SK-N-SH treated with all-trans-retinoic acid at 6 μM for 48 hours (cell line): ENCODE data around the gene CDC14A.

Experiments used
- ATAC-seq: fragments of 200-7000 bp; cut with Tn5 transposase; 3 replicates; pipeline ENCODE4 v1.9.1; 2020; ENCODE audit warnings: mild to moderate bottlenecking, moderate library complexity
- ARNTL ChIP-seq: fragments of 450-650 bp; formaldehyde crosslinking; IDR thresholded peaks from 2 replicates; pipeline ENCODE4 v1.5.0; 2020; ENCODE audit warnings: low read depth, mild to moderate bottlenecking, moderate library complexity, borderline replicate concordance
- BACH2 ChIP-seq: fragments of 250-450 bp; sonication (Bioruptor Pico); IDR thresholded peaks from 2 replicates; pipeline ENCODE4 v1.9.0; 2021; ENCODE audit warnings: mild to moderate bottlenecking, borderline replicate concordance
- CREB5 ChIP-seq: fragments of 250-450 bp; sonication (Bioruptor Pico); IDR thresholded peaks from 2 replicates; pipeline ENCODE4 v1.5.1; 2020; ENCODE audit warnings: low read depth, mild to moderate bottlenecking, moderate library complexity
- CSDC2 ChIP-seq: fragments of 250-450 bp; sonication (Bioruptor Pico); IDR thresholded peaks from 2 replicates; pipeline ENCODE4 v1.5.0; 2020; ENCODE audit warnings: mild to moderate bottlenecking, moderate library complexity
- CSRNP3 ChIP-seq: fragments of 250-450 bp; sonication (Bioruptor Pico); IDR thresholded peaks from 2 replicates; pipeline ENCODE4 v1.5.1; 2021; ENCODE audit warnings: mild to moderate bottlenecking, moderate library complexity
- ESRRG ChIP-seq: fragments of 250-450 bp; sonication (Bioruptor Pico); IDR thresholded peaks from 2 replicates; pipeline ENCODE4 v1.6.1; 2021; ENCODE audit warnings: mild to moderate bottlenecking
- GLIS3 ChIP-seq: fragments of 250-450 bp; sonication (Bioruptor Pico); IDR thresholded peaks from 2 replicates; pipeline ENCODE4 v1.5.0; 2020; ENCODE audit warnings: mild to moderate bottlenecking, moderate library complexity
- ISL1 ChIP-seq: fragments of 250-450 bp; sonication (Bioruptor Pico); IDR thresholded peaks from 2 replicates; pipeline ENCODE4 v2.1.2; 2022; ENCODE audit warnings: mild to moderate bottlenecking, moderate library complexity
- OSR1 ChIP-seq: fragments of 250-450 bp; sonication (Bioruptor Pico); IDR thresholded peaks from 2 replicates; pipeline ENCODE4 v1.8.0; 2022; ENCODE audit warnings: moderate library complexity, mild to moderate bottlenecking, inconsistent platforms
- PATZ1 ChIP-seq: fragments of 250-450 bp; sonication (Bioruptor Pico); IDR thresholded peaks from 2 replicates; pipeline ENCODE4 v1.8.0; 2020; ENCODE audit warnings: mild to moderate bottlenecking, moderate library complexity, borderline replicate concordance
- PPARA ChIP-seq: fragments of 250-450 bp; sonication (Bioruptor Pico); IDR thresholded peaks from 2 replicates; pipeline ENCODE4 v1.5.0; 2020; ENCODE audit warnings: mild to moderate bottlenecking, borderline replicate concordance
- SNAI2 ChIP-seq: fragments of 250-450 bp; sonication (Bioruptor Pico); IDR thresholded peaks from 2 replicates; pipeline ENCODE4 v1.5.0; 2020; ENCODE audit warnings: mild to moderate bottlenecking, moderate library complexity
- TCF4 ChIP-seq: fragments of 250-450 bp; sonication (Bioruptor Pico); IDR thresholded peaks from 2 replicates; pipeline ENCODE4 v1.8.0; 2021; ENCODE audit warnings: mild to moderate bottlenecking, moderate library complexity, borderline replicate concordance
- TOX ChIP-seq: fragments of 250-450 bp; sonication (Bioruptor Pico); IDR thresholded peaks from 2 replicates; pipeline ENCODE4 v1.8.0; 2021; ENCODE audit warnings: mild to moderate bottlenecking, moderate library complexity, borderline replicate concordance
- TSHZ2 ChIP-seq: fragments of 250-450 bp; sonication (Bioruptor Pico); IDR thresholded peaks from 2 replicates; pipeline ENCODE4 v1.5.0; 2020; ENCODE audit warnings: mild to moderate bottlenecking, moderate library complexity
- ZFP3 ChIP-seq: fragments of 250-450 bp; sonication (Bioruptor Pico); IDR thresholded peaks from 2 replicates; pipeline ENCODE4 v1.5.0; 2020; ENCODE audit warnings: mild to moderate bottlenecking, moderate library complexity
- ZNF8 ChIP-seq: fragments of 450-650 bp; formaldehyde crosslinking; IDR thresholded peaks from 2 replicates; pipeline ENCODE4 v1.5.0; 2020; ENCODE audit warnings: mild to moderate bottlenecking, moderate library complexity
- TF ChIP-seq, protein P1 (sequence below): fragments of 250-450 bp; sonication (Bioruptor Pico); IDR thresholded peaks from 2 replicates; pipeline ENCODE4 v1.8.0; 2021; ENCODE audit warnings: low read depth, mild to moderate bottlenecking, moderate library complexity, borderline replicate concordance

Gene CDC14A

DNA sequence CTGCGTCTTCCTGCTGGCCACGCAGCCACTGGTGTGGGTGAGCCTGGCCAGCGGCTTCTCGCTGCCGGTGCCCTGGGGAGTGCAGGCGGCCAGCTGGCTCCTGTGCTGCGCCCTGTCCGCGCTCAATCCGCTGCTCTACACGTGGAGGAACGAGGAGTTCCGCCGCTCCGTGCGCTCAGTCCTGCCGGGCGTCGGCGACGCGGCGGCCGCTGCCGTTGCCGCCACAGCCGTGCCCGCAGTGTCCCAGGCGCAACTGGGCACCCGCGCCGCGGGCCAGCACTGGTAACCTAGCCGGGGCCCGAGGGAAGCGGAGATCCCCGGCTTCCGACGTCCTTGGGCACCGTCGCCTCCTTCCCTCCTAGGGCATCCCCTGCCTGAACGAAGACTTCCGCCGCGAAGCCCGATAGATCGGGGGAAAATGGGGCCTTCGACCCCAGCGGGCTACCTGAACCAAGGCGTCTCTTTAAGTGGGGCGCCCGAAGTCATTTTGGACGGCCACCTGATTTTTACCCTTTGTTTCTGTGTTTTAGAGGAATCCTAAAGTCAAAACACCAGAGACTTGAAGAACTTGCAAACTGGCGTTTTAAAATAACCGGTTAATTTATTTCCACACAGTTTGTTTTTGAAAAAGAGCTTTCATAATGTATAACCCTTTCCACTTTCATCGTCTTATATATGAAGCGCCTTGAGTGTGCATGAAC is 187.7 kb downstream of the CDC14A start:
- peak; percentile 56 for ATAC-seq
- no peak for TF ChIP-seq ZFP3

DNA sequence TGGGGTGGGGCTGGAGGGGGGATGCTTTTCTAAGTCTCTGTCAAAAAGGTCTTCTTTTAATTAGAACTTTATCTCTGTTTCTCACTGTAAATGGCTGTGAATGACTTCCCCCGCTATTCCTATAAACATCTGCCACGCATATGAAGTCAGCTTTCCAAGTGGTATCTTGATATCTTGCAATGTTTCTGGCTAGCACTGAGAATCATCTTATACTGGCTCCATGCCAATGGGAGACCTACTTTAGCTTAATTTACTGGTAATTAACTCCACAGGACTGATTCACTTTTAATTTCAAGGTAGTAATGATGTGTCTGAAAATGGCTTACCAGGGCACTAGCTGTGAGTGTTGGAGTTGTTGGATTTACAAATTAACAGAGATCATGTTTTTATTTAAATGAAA is 190.0 kb downstream of the CDC14A start:
- TF ChIP-seq PATZ1 (CRISPR knock-in tag) (no peak), ISL1 (CRISPR knock-in tag) (peak; percentile 28; the same call in 1 of the 2 replicates), TCF4 (CRISPR knock-in tag) (peak; percentile 83), TOX (no peak), ESRRG (CRISPR knock-in tag) (no peak), BACH2 (CRISPR knock-in tag) (no peak), GLIS3 (no peak)
- no peak for ATAC-seq

GRCh38 chr1:100543640-100544039 is 191.3 kb downstream of the CDC14A start:
- no peak for ATAC-seq
- TF ChIP-seq ZNF8 (no peak), TSHZ2 (CRISPR knock-in tag) (no peak), PATZ1 (CRISPR knock-in tag) (no peak), TCF4 (CRISPR knock-in tag) (no peak), CSDC2 (CRISPR knock-in tag) (no peak)
- TF ChIP-seq, protein P1, sequence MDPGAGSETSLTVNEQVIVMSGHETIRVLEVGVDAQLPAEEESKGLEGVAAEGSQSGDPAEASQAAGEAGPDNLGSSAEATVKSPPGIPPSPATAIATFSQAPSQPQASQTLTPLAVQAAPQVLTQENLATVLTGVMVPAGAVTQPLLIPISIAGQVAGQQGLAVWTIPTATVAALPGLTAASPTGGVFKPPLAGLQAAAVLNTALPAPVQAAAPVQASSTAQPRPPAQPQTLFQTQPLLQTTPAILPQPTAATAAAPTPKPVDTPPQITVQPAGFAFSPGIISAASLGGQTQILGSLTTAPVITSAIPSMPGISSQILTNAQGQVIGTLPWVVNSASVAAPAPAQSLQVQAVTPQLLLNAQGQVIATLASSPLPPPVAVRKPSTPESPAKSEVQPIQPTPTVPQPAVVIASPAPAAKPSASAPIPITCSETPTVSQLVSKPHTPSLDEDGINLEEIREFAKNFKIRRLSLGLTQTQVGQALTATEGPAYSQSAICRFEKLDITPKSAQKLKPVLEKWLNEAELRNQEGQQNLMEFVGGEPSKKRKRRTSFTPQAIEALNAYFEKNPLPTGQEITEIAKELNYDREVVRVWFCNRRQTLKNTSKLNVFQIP, result no peak

- TF ChIP-seq GLIS3 (no peak), OSR1 (CRISPR knock-in tag) (no peak), ZFP3 (no peak), BACH2 (CRISPR knock-in tag) (no peak), CSDC2 (CRISPR knock-in tag) (no peak), CREB5 (CRISPR knock-in tag) (no peak), SNAI2 (CRISPR knock-in tag) (no peak), TCF4 (CRISPR knock-in tag) (no peak), PATZ1 (CRISPR knock-in tag) (no peak), ARNTL (CRISPR knock-in tag) (no peak), TOX (no peak), ISL1 (CRISPR knock-in tag) (no peak), CSRNP3 (CRISPR knock-in tag) (no peak), PPARA (no peak), ZNF8 (no peak)
- TF ChIP-seq, protein P1, result no peak
- no peak for ATAC-seq
These were observed 192.5 kb downstream of the CDC14A start for GRCh38 chr1:100544791-100545190.
